ENCODE measurements around the gene TMEM125. TPM values are rescaled to one million over a fixed set of nuclear protein-coding genes. Genes with fewer than 3 reads are reported as not detected.

The TMEM125 gene
- total RNA-seq, 1 experiment from 2014 or later = not detected

- no peaks in the 10 kb centered on the region for H3K27me3 ChIP-seq (ENCODE audit: control insufficient read depth, insufficient read depth, low read length)
- ChIA-PET CTCF (no interaction called here), POLR2A (interaction anchor here (0.6 kb wide), 1 partner anchor 58 kb away, joined by 7 read pairs; no protein-coding TSS in a partner anchor)
- in situ Hi-C loops (cut with HindIII; ENCODE audit: low pct_unique_long_range_greater_than_20kb, low sequenced_read_pairs) (no loop called here), intact Hi-C loops (cut with micrococcal nuclease; ENCODE audit: unreplicated experiment) (no loop called here)
- no peak within 1 kb of the TSS for H3K27ac ChIP-seq (ENCODE audit: low read length)
- H3K36me3 ChIP-seq (ENCODE audit: control insufficient read depth, insufficient read depth, low read length) = no peaks in the 10 kb centered on the region
- no peak within 1 kb of the TSS for H3K4me3 ChIP-seq (ENCODE audit: low read depth in 2 of 2, low read length in 2 of 2)
- DNase-seq (ENCODE audit: low read depth, low spot score) (no peak), ATAC-seq (no peak)
- no peak for TF ChIP-seq TCF7L2 (IDR thresholded peaks at IDR 0.05; ENCODE audit: low read depth, low read length)
- TF ChIP-seq POLR2AphosphoS5 (IDR thresholded peaks at IDR 0.05; ENCODE audit: low read depth, low read length) = no peak
- TF ChIP-seq SIN3A (IDR thresholded peaks at IDR 0.05; ENCODE audit: borderline replicate concordance, insufficient read depth, low read depth, low read length) = no peak
- TF ChIP-seq, protein P1, sequence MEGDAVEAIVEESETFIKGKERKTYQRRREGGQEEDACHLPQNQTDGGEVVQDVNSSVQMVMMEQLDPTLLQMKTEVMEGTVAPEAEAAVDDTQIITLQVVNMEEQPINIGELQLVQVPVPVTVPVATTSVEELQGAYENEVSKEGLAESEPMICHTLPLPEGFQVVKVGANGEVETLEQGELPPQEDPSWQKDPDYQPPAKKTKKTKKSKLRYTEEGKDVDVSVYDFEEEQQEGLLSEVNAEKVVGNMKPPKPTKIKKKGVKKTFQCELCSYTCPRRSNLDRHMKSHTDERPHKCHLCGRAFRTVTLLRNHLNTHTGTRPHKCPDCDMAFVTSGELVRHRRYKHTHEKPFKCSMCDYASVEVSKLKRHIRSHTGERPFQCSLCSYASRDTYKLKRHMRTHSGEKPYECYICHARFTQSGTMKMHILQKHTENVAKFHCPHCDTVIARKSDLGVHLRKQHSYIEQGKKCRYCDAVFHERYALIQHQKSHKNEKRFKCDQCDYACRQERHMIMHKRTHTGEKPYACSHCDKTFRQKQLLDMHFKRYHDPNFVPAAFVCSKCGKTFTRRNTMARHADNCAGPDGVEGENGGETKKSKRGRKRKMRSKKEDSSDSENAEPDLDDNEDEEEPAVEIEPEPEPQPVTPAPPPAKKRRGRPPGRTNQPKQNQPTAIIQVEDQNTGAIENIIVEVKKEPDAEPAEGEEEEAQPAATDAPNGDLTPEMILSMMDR (IDR thresholded peaks at IDR 0.05) = no peak
- TF ChIP-seq, protein P2, sequence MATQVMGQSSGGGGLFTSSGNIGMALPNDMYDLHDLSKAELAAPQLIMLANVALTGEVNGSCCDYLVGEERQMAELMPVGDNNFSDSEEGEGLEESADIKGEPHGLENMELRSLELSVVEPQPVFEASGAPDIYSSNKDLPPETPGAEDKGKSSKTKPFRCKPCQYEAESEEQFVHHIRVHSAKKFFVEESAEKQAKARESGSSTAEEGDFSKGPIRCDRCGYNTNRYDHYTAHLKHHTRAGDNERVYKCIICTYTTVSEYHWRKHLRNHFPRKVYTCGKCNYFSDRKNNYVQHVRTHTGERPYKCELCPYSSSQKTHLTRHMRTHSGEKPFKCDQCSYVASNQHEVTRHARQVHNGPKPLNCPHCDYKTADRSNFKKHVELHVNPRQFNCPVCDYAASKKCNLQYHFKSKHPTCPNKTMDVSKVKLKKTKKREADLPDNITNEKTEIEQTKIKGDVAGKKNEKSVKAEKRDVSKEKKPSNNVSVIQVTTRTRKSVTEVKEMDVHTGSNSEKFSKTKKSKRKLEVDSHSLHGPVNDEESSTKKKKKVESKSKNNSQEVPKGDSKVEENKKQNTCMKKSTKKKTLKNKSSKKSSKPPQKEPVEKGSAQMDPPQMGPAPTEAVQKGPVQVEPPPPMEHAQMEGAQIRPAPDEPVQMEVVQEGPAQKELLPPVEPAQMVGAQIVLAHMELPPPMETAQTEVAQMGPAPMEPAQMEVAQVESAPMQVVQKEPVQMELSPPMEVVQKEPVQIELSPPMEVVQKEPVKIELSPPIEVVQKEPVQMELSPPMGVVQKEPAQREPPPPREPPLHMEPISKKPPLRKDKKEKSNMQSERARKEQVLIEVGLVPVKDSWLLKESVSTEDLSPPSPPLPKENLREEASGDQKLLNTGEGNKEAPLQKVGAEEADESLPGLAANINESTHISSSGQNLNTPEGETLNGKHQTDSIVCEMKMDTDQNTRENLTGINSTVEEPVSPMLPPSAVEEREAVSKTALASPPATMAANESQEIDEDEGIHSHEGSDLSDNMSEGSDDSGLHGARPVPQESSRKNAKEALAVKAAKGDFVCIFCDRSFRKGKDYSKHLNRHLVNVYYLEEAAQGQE (IDR thresholded peaks at IDR 0.05; ENCODE audit: insufficient read depth in 1 of 2, low read depth in 2 of 2, low read length in 1 of 2) = no peak
- no peaks in the 10 kb centered on the region for H3K4me1 ChIP-seq (ENCODE audit: control insufficient read depth, insufficient read depth, low read length)
- H3K9me3 ChIP-seq (ENCODE audit: control insufficient read depth, insufficient read depth, low read depth, low read length) = no peaks in the 10 kb centered on the region
- no TSS peak for BruUV-seq (replicated peaks)
Measured at GRCh38 chr1:43285269-43285990, 15.6 kb downstream of the TMEM125 start, which contains the start of gene C1orf210. C1orf210 (minus strand) TSS chr1:43285581; CDS start chr1:43283270, 2,311 bp downstream.

- DNase-seq (ENCODE audit: low read depth, low spot score) (no peak), ATAC-seq (no peak)
- Histone ChIP-seq H3K36me3 (ENCODE audit: control insufficient read depth, insufficient read depth, low read length) (no peaks in the 10 kb centered on the region), H3K4me3 (ENCODE audit: low read depth in 2 of 2, low read length in 2 of 2) (no peak overlapping the region), H3K9me3 (ENCODE audit: control insufficient read depth, insufficient read depth, low read depth, low read length) (no peaks in the 10 kb centered on the region), H3K27ac (ENCODE audit: low read length) (no peak overlapping the region), H3K27me3 (ENCODE audit: control insufficient read depth, insufficient read depth, low read length) (no peaks in the 10 kb centered on the region), H3K4me1 (ENCODE audit: control insufficient read depth, insufficient read depth, low read length) (no peaks in the 10 kb centered on the region)
- intact Hi-C loops (cut with micrococcal nuclease; ENCODE audit: unreplicated experiment) = no loop called here
- CTCF ChIA-PET = interaction anchor here (0.6 kb wide), 1 partner anchor 1536 kb away, joined by 4 read pairs; no protein-coding TSS in a partner anchor
- in situ Hi-C loops (cut with HindIII; ENCODE audit: low pct_unique_long_range_greater_than_20kb, low sequenced_read_pairs) = no loop called here
- BruUV-seq (replicated peaks) = no TSS peak
- POLR2A ChIA-PET = interaction anchor here (0.6 kb wide), 1 partner anchor 57 kb away, joined by 7 read pairs; no protein-coding TSS in a partner anchor
- TF ChIP-seq, protein P1 (IDR thresholded peaks at IDR 0.05) = no peak
- TF ChIP-seq SIN3A (IDR thresholded peaks at IDR 0.05; ENCODE audit: borderline replicate concordance, insufficient read depth, low read depth, low read length) (no peak), TCF7L2 (IDR thresholded peaks at IDR 0.05; ENCODE audit: low read depth, low read length) (no peak), POLR2AphosphoS5 (IDR thresholded peaks at IDR 0.05; ENCODE audit: low read depth, low read length) (no peak)
- TF ChIP-seq, protein P2 (IDR thresholded peaks at IDR 0.05; ENCODE audit: insufficient read depth in 1 of 2, low read depth in 2 of 2, low read length in 1 of 2) = no peak
Measured at GRCh38 chr1:43286115-43286514, 16.3 kb downstream of the TMEM125 start.
